Left lung (tissue), 10 donors: ENCODE measurements around the gene RINL. TPM values are rescaled to one million over a fixed set of nuclear protein-coding genes. Genes with fewer than 3 reads are reported as not detected.

Experiments used
- ATAC-seq: fragments of 200-7000 bp; cut with Tn5 transposase; one replicate; pipeline ENCODE4 v1.9.1; 2020; ENCODE audit warnings: moderate library complexity
- DNase-seq, 4 donors: peaks; one replicate each; pipeline ENCODE4 v3.0.0-alpha.2; 2013 to 2020
- H3K27ac ChIP-seq, 2 donors: fragments of 200-600 bp; sonication (generic) in 1 of 2; one replicate each; pipeline versions ENCODE4 v1.5.0 to v1.8.0; 2020 to 2021
- H3K27me3 ChIP-seq, 2 donors: fragments of 200-600 bp; sonication (generic) in 1 of 2; one replicate each; pipeline versions ENCODE4 v1.5.0 to v1.8.0; 2020 to 2021
- H3K36me3 ChIP-seq, 2 donors: fragments of 200-600 bp; sonication (generic) in 1 of 2; one replicate each; pipeline versions ENCODE4 v1.5.0 to v1.8.0; 2020 to 2021
- H3K4me1 ChIP-seq, 2 donors: fragments of 200-600 bp; one replicate each; pipeline ENCODE4 v1.8.0; 2021
- H3K4me3 ChIP-seq, 2 donors: fragments of 200-600 bp; sonication (generic) in 1 of 2; one replicate each; pipeline versions ENCODE4 v1.5.0 to v1.8.0; 2020 to 2021; ENCODE audit warnings: mild to moderate bottlenecking in 1 of 2
- H3K9me3 ChIP-seq, 2 donors: fragments of 200-600 bp; sonication (generic) in 1 of 2; one replicate each; pipeline versions ENCODE4 v1.5.0 to v1.8.0; 2020 to 2021
- intact Hi-C, 2 donors: fragments of 100-400 bp; cut with DNase I; formaldehyde crosslinking; loops; one replicate each; pipeline versions ENCODE4 v1.11.2 to v1.14.2; 2022
- polyA plus RNA-seq, 6 donors: library from polyadenylated mRNA; unstranded; fragments of 120-200 nt; gene quantifications; one replicate each; pipeline ENCODE4 v1.2.1, GENCODE V29; 2013; ENCODE audit not compliant: insufficient read length in 6 of 6
- total RNA-seq, 2 donors: library from RNA; stranded (reverse); fragmentation: NEBNext Ultra II Directional; extraction: Animal tissue kit (Norgen Biotek cat#: 25700); gene quantifications; one replicate each; pipeline ENCODE4 v1.2.1, GENCODE V29; 2021
- TF ChIP-seq, protein P1 (sequence below), 2 donors: fragments of 200-600 bp; sonication (generic) in 1 of 2; IDR thresholded peaks; one replicate each; pipeline versions ENCODE4 v1.5.0 to v1.8.0; 2021; ENCODE audit warnings: antibody characterized with exemption in 2 of 2
- donor health status: DM: no; HTN: yes; CAD: no.
- donor health status: DM: no; HTN: no; CAD: no.

The RINL gene
- total and polyA plus RNA-seq, 8 donors, result 7.2 to 12.0 (median 8.6) TPM

- DNase-seq (peak in 3 of 4 donors; percentile 41 to 83 (median 50)), ATAC-seq (no peak)
- H3K4me3 ChIP-seq, result peak overlapping the region; percentile 53 to 70
- H3K27me3 ChIP-seq, result no peaks in the 10 kb centered on the region
- H3K9me3 ChIP-seq, result no peaks in the 10 kb centered on the region
- TF ChIP-seq, protein P1, sequence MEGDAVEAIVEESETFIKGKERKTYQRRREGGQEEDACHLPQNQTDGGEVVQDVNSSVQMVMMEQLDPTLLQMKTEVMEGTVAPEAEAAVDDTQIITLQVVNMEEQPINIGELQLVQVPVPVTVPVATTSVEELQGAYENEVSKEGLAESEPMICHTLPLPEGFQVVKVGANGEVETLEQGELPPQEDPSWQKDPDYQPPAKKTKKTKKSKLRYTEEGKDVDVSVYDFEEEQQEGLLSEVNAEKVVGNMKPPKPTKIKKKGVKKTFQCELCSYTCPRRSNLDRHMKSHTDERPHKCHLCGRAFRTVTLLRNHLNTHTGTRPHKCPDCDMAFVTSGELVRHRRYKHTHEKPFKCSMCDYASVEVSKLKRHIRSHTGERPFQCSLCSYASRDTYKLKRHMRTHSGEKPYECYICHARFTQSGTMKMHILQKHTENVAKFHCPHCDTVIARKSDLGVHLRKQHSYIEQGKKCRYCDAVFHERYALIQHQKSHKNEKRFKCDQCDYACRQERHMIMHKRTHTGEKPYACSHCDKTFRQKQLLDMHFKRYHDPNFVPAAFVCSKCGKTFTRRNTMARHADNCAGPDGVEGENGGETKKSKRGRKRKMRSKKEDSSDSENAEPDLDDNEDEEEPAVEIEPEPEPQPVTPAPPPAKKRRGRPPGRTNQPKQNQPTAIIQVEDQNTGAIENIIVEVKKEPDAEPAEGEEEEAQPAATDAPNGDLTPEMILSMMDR (IDR thresholded peaks at IDR 0.05), result no peak
- peaks cover 8 to 18% of the 10 kb centered on the region in 2 donors for H3K36me3 ChIP-seq
- peaks cover 20 to 44% of the 10 kb centered on the region in 2 donors for H3K4me1 ChIP-seq
- peak overlapping the region; percentile 99 to 100 for H3K27ac ChIP-seq
- intact Hi-C loops, result no loop called here
Observed at GRCh38 chr19:38850976-38851621, 27.0 kb downstream of the RINL start.

- Histone ChIP-seq H3K4me3 (peak overlapping the region; percentile 53 to 85), H3K27me3 (no peaks in the 10 kb centered on the region), H3K36me3 (peaks cover 13 to 24% of the 10 kb centered on the region in 2 donors), H3K27ac (peak overlapping the region; percentile 99 to 100), H3K4me1 (peaks cover 20 to 47% of the 10 kb centered on the region in 2 donors), H3K9me3 (no peaks in the 10 kb centered on the region)
- ATAC-seq, result peak; percentile 83
- DNase-seq, result peak in 2 of 4 donors; percentile 97 to 100
- TF ChIP-seq, protein P1 (IDR thresholded peaks at IDR 0.05), result no peak
- intact Hi-C loops, result no loop called here
Observed at GRCh38 chr19:38850436-38850975, 27.6 kb downstream of the RINL start.

DNA sequence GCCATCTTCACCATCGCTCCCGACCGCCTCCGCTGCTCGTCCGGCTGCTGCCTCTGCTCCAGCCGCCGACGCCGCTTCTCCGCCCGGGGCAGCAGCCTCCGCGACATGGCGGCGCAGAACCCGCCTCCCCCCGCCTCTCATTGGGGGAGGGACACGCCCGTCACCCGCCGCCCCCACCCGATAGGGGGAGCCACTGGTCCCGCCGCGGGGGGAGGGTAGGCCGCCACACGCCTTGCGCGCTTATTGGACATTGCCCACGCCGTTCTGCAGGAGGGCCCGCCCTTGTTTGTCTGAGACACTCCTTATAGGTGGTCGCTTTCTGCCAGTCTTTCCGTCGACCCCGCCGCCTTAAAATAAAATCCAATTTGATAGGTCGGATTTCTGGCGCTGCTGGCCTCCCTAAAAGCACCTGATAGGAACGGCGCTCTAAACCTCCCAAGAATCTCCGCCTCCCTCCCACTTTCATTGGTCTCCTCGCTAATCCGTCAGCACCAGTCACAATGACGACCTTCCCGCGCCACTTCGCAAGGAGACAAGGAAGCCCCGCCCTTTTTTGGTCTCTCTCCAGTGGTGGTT is 28.1 kb downstream of the RINL start, which contains the start of gene HNRNPL:
HNRNPL (minus strand) TSS at position 127 of the 576 bp plus-strand sequence; CDS start at position 107, 20 bp downstream.
- TF ChIP-seq, protein P1 (IDR thresholded peaks at IDR 0.05), result peak; percentile 29 to 56
- Histone ChIP-seq H3K4me1 (peaks cover 20 to 47% of the 10 kb centered on the region in 2 donors), H3K27me3 (no peaks in the 10 kb centered on the region), H3K36me3 (peaks cover 18 to 30% of the 10 kb centered on the region in 2 donors), H3K27ac (peak within 1 kb of the TSS; percentile 100), H3K4me3 (peak within 1 kb of the TSS; percentile 85), H3K9me3 (no peaks in the 10 kb centered on the region)
- DNase-seq, result peak in 3 of 4 donors; percentile 98 to 100 (median 100)
- intact Hi-C loops, result no loop called here
- ATAC-seq, result peak; percentile 82

- Histone ChIP-seq H3K36me3 (peaks cover 19 to 36% of the 10 kb centered on the region in 2 donors), H3K27ac (peak overlapping the region; percentile 100), H3K4me3 (peak overlapping the region; percentile 85), H3K9me3 (no peaks in the 10 kb centered on the region), H3K4me1 (peaks cover 20 to 51% of the 10 kb centered on the region in 2 donors), H3K27me3 (no peaks in the 10 kb centered on the region)
- ATAC-seq (peak; percentile 48), DNase-seq (peak; percentile 97 to 99 (median 98))
- intact Hi-C loops, result no loop called here
- TF ChIP-seq, protein P1 (IDR thresholded peaks at IDR 0.05), result no peak
Observed at GRCh38 chr19:38849147-38849859, 28.8 kb downstream of the RINL start.
